Measurements from ENCODE around the gene WDR81. TPM values are rescaled to one million over a fixed set of nuclear protein-coding genes. Genes with fewer than 3 reads are reported as not detected.

The WDR81 gene
- total RNA-seq, 4 donors from 2014 or later, result 38.8 to 63.3 (median 44.1) TPM

- no peak for TF ChIP-seq CTCF (IDR thresholded peaks at IDR 0.05; ENCODE audit: low read depth)
Observed at GRCh38 chr17:1746975-1747543, 22.6 kb downstream of the WDR81 start.

- TF ChIP-seq CTCF (IDR thresholded peaks at IDR 0.05; ENCODE audit: low read depth), result no peak
Observed at GRCh38 chr17:1750628-1751027, 26.1 kb downstream of the WDR81 start.

GRCh38 chr17:1752425-1753262 lies 28.1 kb downstream of the WDR81 start:
- TF ChIP-seq CTCF (IDR thresholded peaks at IDR 0.05; ENCODE audit: low read depth), result no peak

GRCh38 chr17:1753767-1754429 lies 29.4 kb downstream of the WDR81 start:
- no peak for TF ChIP-seq CTCF (IDR thresholded peaks at IDR 0.05; ENCODE audit: low read depth)

GRCh38 chr17:1754430-1755112 lies 30.1 kb downstream of the WDR81 start:
- no peak for TF ChIP-seq CTCF (IDR thresholded peaks at IDR 0.05; ENCODE audit: low read depth)

- TF ChIP-seq CTCF (IDR thresholded peaks at IDR 0.05; ENCODE audit: low read depth), result no peak
Observed at GRCh38 chr17:1755252-1755826, 30.8 kb downstream of the WDR81 start.

Measured in subcutaneous adipose tissue (tissue), 4 donors.